ENCODE results near the gene ZNRF3.
A peak's percentile ranks its signal among the peaks of the same experiment; 100 is the strongest.
"Not testable (repeated sequence)": the region's sequence is repeated elsewhere in the genome, so short reads cannot be mapped to it uniquely, and the experiment has no call there.

The ZNRF3 gene

DNA sequence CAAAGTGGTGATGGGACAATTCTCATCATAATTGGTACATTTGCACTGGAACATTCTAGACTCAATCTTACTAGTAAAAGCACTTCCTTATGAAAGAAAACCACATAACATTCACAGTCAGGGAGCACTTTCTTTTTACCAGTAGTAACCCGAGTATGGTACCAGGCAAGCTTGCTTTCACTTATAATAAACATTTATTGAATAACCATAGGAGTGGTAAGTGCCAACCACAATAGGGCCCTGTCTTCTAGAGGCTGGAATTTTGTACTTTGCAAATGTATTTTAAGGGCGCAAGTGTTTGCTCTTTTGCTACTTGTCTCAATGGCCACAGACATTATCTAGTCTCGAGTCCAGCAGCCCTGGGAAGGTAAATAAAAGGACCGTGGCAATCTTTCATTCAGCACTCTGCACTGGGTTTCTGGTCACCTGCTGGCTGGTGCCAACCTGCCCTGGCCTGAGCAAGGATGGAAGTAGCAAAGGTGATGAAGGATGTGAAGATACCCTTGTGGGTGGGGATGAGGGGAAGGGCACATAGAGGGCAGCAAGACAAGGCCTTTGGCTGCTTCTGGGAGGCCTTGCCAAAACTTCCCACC is 154.1 kb downstream of the ZNRF3 start:
- no peak for DNase-seq (ENCODE audit: low read depth in 2 of 2)

DNA sequence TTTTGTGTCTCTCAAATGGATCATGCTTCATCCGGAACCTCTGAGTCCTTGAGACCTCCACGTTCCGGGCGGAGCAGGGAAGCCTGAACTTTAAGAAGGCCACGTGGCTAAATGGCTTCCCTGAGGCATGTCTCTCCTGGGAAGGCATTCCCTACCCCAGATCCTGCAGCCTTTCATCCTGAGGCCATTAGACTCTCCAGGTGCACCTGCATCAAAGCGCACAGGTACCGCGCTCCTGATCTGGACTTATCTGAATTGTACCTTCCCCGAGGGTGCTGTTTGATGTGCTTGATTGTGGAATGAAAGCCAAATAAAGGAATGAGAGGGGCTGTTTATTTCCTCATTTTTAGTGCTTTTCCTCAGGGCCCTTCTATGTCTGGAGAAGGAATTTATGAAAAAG is 155.8 kb downstream of the ZNRF3 start:
- DNase-seq (ENCODE audit: low read depth in 2 of 2): no peak

DNA sequence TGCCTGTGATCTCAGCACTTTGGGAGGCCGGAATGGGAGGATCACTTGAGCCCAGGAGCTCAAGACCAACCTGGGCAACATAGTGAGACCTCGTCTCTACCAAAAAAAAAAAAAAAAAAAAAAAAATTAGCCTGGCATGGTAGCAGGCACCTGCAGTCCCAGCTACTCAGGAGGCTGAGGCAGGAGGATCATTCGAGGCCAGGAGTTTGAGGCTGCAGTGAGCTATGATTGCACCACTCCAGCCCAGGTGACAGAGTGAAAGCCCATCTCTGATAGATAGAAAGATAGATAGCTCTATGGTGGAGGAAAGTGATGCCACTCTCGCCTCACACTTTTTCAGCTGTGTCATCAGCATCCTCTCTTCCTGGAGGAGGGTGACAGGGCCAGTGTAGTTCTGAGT is 156.3 kb downstream of the ZNRF3 start:
- DNase-seq (ENCODE audit: low read depth in 2 of 2): not testable (repeated sequence)

DNA sequence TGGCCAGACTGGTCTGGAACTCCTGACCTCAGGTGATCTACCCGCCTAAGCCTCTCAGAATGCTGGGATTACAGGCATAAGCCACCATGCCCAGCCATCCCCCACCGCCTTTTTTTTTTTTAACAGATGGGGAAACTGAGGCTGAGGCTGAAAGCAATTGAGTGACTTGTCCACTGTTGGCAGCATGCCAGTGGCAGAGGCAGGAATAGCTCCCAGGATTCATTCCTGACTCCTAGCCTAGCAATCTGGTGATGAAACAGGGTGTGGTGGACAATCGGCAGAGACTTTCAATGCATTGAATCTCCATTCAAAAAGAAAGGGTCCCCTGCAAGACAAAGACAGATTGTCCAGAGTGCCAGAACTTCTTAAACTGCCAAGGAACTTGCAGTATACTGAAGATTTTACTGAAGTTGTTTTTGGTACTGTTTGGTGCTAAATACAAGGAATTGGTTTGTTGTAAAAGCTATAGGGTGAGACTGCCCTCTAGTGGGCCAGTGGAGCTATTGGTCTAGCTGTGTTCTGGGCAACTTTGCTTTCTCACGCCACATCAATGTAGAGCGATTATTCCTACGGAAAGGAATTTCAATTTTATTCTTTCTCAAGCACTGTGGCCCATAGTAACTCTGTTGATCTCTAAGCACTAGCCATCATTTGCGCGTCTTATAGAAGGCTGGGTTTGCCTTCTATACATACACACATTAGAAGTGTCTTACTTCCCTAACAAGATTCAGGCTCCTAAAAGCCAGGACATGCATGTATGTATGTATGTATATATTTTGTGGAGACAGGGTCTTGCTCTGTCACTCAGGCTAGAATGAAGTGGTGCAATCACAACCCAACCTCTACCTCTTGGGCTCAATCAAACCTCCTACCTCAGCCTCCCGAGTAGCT is 157.3 kb downstream of the ZNRF3 start:
- DNase-seq (ENCODE audit: low read depth in 2 of 2): peak; percentile 26 to 39

DNA sequence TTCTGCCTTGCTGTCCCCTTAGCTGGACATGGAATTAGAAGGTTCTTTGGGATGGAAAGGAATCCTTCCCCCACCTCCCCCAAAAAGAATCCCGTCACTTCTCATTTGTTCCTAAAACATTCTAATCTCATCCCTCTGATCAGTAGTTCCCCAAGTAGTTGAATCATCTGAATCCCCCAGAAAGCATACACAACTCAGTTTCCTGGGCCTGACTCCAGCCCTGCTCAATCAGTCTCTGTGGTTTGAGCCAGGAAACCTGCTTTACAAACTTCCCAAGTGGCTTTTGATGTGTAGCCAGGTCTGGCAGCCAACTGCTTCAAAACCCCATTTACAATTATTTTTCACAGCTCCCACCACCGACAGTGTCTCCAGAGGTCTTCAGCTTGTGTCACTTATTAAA is 158.0 kb downstream of the ZNRF3 start:
- no peak for DNase-seq (ENCODE audit: low read depth in 2 of 2)

DNA sequence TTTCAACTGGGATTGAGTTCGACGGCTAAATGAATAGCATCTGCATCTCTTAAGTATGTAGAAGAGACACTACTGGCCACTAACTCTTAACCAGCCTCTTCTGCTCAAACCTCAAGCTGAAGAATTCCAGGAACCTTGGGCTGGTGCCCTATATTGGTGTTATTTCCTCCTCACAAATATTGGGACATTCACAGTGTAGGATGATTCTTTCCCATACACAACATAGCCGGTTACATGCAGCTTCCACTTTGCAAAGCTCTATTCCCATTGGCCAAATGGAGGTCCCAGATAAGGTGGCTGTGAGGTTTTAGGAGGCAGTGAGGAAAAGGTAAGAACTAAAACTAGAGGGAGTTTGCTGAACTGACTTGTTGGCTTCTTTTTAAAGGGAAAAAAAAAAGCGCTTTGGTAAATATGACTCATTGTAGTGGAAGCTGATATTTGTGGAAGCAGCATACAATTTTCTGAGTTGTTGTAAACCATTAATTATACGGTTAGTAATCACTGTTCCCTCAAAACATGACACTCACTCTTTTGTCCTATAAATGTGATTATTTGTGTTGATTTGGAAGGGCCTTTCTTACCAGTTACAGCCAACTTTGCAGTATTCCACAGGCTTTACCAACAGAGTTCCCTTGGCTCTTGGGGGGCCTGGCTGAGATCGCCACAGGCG is 160.7 kb downstream of the ZNRF3 start:
- DNase-seq (ENCODE audit: low read depth in 2 of 2): no peak

DNA sequence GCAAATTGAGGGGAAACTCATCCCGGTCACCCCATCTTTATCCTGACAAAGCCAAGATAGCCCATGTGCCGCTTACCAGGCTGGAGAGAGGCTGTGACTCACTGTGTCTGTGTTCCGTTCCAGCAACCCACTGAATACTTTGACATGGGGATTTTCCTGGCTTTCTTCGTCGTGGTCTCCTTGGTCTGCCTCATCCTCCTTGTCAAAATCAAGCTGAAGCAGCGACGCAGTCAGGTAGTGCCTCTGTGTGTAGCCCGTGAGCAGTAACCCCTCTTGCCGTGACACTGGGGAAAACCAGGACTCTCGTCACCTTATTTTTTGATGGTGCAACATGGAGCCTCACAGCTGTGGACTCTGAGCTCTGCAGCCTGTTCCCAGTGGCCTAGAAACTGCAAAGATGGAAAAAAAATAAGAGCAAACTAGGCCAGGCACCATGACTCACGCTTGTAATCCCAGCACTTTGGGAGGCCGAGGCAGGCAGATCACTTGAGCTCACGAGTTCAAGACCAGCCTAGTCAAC is 161.3 kb downstream of the ZNRF3 start:
- no peak for DNase-seq (ENCODE audit: low read depth in 2 of 2)

DNA sequence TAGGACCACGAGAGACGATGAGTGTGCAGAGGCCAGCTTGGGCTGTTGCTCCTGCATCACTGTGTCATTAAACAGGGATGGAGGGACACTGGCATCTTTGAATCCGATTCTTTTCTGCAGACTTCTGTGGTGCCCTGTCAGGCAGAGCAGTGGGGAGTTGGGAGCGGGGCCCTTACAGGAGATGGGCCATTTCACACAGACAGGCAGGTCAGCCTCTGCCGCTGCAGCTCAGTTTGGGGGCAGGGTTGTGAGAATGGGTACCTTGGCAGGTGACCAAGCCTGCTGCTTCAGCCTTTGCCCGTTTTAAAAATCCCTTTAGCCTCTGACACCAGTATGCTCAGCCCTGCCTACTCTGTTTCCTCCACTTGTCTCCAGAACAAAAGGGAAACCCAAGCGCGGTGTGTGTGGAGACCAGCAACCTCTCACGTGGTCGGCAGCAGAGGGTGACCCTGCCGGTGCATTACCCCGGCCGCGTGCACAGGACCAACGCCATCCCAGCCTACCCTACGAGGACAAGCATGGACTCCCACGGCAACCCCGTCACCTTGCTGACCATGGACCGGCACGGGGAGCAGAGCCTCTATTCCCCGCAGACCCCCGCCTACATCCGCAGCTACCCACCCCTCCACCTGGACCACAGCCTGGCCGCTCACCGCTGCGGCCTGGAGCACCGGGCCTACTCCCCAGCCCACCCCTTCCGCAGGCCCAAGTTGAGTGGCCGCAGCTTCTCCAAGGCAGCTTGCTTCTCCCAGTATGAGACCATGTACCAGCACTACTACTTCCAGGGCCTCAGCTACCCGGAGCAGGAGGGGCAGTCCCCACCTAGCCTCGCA is 165.7 kb downstream of the ZNRF3 start:
- DNase-seq (ENCODE audit: low read depth in 2 of 2): no peak

DNA sequence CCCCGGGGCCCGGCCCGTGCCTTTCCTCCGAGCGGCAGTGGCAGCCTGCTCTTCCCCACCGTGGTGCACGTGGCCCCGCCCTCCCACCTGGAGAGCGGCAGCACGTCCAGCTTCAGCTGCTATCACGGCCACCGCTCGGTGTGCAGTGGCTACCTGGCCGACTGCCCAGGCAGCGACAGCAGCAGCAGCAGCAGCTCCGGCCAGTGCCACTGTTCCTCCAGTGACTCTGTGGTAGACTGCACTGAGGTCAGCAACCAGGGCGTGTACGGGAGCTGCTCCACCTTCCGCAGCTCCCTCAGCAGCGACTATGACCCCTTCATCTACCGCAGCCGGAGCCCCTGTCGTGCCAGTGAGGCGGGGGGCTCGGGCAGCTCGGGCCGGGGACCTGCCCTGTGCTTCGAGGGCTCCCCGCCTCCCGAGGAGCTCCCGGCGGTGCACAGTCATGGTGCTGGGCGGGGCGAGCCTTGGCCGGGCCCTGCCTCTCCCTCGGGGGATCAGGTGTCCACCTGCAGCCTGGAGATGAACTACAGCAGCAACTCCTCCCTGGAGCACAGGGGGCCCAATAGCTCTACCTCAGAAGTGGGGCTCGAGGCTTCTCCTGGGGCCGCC is 166.4 kb downstream of the ZNRF3 start:
- DNase-seq (ENCODE audit: low read depth in 2 of 2): no peak

DNA sequence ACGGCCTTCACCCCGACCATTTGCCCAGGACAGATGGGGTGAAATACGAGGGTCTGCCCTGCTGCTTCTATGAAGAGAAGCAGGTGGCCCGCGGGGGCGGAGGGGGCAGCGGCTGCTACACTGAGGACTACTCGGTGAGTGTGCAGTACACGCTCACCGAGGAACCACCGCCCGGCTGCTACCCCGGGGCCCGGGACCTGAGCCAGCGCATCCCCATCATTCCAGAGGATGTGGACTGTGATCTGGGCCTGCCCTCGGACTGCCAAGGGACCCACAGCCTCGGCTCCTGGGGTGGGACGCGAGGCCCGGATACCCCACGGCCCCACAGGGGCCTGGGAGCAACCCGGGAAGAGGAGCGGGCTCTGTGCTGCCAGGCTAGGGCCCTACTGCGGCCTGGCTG is 167.1 kb downstream of the ZNRF3 start:
- DNase-seq (ENCODE audit: low read depth in 2 of 2): no peak

DNA sequence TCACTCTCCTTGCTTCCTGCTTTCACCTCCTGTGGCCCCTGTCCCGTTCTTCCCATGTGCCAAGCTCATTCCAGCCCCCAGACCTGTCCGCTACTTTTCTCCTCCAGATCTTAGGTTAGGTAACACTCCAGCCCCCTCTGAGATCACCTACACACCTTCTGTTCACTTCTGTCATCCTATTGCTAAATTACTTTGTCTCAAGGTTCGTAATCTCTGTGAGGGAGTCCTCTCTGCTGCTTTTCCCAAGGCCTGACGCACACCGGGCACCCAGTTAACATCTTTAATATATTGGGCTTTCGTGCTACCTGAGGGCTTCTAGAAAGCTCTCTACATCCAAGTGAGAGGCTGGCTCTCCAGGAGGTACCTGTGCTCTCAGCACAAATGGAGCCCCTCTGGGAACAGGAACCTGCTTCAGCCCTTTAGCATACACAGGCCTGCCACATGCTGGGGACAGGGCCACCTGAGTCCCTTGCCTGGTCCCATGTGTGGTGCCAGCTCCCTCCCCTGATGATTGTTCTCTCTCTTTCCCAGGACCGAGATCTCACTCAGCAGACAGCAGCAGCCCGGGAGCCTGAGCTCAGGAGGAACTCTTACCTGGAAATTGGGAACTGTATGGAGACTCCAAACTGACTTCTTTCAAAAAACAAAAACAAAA is 169.8 kb downstream of the ZNRF3 start:
- DNase-seq (ENCODE audit: low read depth in 2 of 2): no peak

DNA sequence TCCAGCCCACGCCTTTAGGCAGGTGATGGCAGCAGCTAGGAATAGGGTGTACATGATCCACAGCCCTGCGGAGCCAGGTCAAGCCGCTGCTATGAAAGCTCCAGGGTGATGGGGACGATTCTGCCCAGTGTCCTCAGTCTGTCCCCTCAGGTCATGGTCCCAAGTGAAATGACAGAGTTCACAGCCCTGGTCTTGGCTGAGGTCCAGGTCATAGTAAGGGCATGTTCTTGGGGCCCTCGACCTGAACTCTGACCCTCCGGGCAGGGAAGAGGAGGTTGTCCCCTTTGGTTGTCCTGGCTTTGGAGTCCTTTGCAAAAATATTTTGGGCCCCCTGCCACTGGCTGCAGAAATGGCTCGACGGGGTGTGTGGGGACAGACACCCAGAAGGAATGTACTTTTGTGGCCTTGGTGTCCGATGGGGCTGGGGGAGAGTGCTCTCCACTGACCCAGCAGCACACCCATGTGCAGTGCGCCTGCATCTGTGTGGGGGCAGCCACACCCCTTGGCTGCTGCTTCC is 170.9 kb downstream of the ZNRF3 start:
- no peak for DNase-seq (ENCODE audit: low read depth in 2 of 2)

DNA sequence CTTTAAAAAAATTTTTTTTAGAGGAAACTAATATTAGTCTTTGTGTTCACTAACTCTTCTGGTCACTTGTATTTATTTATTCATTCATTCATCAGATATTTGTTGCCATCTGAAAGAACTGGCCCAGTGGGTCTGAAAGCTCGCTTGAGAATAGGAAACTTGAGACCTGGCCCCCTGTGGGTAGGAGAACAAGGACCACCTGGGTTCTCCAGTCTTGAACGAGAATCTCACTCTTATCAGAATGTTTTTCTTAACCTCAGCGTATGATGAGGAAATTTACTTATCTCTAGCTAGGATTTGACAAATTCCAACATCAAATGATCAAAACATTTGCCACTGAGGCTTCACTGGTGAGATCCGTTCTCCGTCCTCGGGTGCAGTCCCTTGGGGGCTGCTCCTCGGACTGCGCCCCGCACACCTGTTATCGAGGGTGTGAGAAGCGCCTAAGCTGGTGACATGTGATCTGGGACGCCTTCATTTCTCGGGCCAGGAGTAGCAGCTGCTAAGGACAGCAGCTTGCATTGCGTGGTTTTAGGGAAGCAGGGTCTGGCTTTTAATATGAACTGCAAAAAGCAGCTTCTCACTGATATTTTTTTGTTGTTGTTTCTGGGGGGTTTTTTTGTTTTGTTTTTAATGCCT is 171.9 kb downstream of the ZNRF3 start:
- DNase-seq (ENCODE audit: low read depth in 2 of 2): no peak

DNA sequence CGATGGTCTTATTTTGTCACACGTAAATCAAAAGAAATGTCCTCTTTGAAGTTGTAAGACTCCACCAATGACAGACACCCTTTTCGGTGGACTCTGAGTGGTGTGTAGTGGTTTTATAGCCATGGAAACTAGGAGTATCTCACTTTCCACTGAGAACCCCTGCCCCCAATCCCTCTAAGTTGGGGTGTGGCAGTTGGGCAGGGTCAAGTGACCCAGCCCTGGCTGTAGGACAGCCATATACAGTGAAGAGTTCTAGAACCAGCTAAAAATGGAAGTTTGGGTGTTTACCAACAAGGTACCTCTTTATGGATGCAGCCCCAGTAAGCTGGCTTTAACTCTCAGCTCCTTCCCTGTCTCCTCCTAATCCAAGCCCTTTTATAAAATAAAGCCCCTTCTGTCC is 173.1 kb downstream of the ZNRF3 start:
- DNase-seq (ENCODE audit: low read depth in 2 of 2): no peak

DNA sequence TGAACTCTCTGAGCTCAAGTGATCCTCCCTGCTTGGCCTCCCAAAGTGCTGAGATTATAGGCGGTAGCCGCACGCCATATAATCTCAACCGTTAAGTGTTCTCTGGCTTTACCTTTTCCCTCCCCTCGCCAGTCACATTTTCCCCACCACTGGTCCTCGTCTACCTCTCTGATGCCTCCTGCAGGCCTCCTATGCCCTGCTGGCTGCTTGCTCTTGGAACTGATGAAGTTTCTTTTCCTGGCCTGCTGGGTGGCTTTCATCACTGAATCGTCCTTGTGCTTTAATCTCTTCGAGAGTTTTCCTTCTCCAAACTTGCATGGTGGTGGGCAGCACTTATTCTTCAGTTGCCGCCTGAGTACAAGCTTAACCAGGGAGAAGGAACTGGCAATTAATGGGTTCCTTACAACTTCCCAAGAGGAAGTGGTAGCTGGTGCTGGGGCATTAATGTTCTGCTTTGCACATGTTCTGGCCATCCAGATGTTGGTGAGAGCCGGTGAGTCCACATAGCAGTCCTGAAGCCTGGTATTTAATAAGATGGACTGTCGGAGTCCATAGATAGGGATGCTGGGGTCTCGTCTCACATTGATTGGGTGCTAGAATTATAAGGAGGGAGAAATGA is 177.0 kb downstream of the ZNRF3 start:
- no peak for DNase-seq (ENCODE audit: low read depth in 2 of 2)

DNA sequence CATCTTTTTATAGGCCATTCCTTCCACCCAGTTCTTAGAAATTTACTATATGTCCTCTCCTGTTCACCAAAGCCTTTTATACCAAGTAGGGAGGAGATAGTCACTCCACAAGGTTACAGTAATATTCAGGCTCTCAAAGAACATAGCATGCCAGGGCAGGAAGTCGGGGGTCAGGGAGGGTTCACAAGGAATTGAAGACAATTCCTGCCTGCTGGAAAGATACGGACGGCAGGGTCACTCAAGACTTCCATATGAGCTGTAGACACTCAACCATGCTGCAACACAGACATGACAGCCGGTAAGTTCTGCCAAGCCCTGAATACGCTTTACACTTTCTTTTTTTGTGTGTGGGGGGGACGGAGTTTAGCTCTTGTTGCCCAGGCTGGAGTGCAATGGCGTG is 177.6 kb downstream of the ZNRF3 start:
- DNase-seq (ENCODE audit: low read depth in 2 of 2): no peak

DNA sequence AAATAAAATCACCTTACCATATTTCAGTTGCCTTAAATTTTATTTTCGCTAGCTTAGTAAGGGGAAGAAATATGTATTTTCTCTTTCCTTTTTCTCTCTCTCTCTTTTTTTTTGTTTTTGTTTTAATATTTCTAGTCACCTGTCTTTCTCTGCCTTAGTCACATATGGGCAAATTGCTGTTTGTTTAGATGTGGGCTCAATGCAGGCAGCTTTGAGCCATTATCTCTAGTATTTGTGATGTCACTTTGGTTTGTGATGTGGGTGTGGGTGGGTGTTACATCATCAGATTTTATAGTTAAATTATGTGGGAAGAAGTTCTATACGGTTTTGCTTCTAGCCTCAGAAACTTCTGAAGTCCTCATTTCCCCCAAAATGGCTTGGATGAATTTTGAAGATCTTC is 178.4 kb downstream of the ZNRF3 start, which contains the start of gene C22orf31:
Gene C22orf31, minus strand, starts transcription at position 59 of the 400 bp plus-strand sequence. Its CDS starts 39 bp downstream, at position 20.
- DNase-seq (ENCODE audit: low read depth in 2 of 2): no peak

DNA sequence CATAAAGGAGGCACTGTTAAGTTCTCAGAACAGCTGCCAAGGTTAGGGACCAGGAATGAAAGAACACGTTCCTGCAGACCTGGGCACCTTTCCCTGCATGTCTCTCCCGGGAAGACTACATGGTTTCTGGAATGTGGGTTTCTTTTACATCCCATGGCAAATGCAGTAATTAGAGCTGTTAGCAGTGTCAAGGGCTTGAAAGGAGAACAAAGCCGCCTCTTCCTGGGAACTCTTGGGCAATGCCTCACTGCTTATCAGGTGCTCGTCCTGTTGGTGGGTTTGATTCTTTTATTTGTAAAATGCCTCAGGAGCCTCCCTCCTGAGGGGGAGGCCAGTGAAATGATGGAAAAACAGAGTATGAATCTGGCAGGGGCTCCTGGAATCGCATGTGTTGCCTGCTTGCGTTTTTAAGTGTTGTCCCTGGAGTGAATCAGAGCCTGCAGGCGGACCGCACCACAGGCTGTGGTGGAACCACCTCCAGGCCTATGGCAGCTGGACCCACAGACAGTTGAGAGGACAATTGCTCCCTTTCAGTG is 179.0 kb downstream of the ZNRF3 start:
- DNase-seq (ENCODE audit: low read depth in 2 of 2): no peak

All from stimulated activated CD8-positive, alpha-beta memory T cell treated with anti-CD3 and anti-CD28 coated beads, Interleukin-2, amount 100 ng/mL, for 1 hour (primary cell).